ENCODE measurements around the gene RPS19BP1.

The RPS19BP1 gene

GRCh38 chr22:39497429-39497828 is 35.1 kb downstream of the RPS19BP1 start:
- no peak overlapping the region for H3K4me3 ChIP-seq
- H3K36me3 ChIP-seq = no peaks in the 10 kb centered on the region
- H3K4me1 ChIP-seq = peaks cover 24 to 65% (median 40%) of the 10 kb centered on the region in 10 experiments
- no peaks in the 10 kb centered on the region for H4K20me1 ChIP-seq
- no peak overlapping the region; a peak in 1 of 22 replicates for H3K4me2 ChIP-seq
- H3K27me3 ChIP-seq = no peaks in the 10 kb centered on the region
- H3K9ac ChIP-seq = no peak overlapping the region
- TF ChIP-seq Cebpa-rat (IDR thresholded peaks at IDR 0.05) = no peak
- H3K9me3 ChIP-seq (replicated peaks in 1 of 11) = no peaks in the 10 kb centered on the region
- no peak overlapping the region for H3K27ac ChIP-seq

- Histone ChIP-seq H3K9ac (peak overlapping the region in 1 of 11 experiments; percentile 12; a peak in 1 of 22 replicates), H3K9me3 (replicated peaks in 1 of 11) (no peaks in the 10 kb centered on the region), H3K4me3 (no peak overlapping the region), H3K27me3 (no peaks in the 10 kb centered on the region), H3K4me1 (peaks cover 20 to 61% (median 39%) of the 10 kb centered on the region in 10 experiments), H3K27ac (peak overlapping the region in 3 of 11 experiments; percentile 38 to 74 (median 52); a peak in 4 of 22 replicates), H3K36me3 (no peaks in the 10 kb centered on the region), H3K4me2 (peak overlapping the region in 5 of 11 experiments; percentile 22 to 87 (median 42); a peak in 7 of 22 replicates), H4K20me1 (no peaks in the 10 kb centered on the region)
- TF ChIP-seq Cebpa-rat (IDR thresholded peaks at IDR 0.05) = no peak
Observed at GRCh38 chr22:39496131-39496838, 36.3 kb downstream of the RPS19BP1 start.

GRCh38 chr22:39494471-39495120 is 38.0 kb downstream of the RPS19BP1 start:
- Histone ChIP-seq H3K9ac (peak overlapping the region in 8 of 11 experiments; percentile 6 to 58 (median 23); a peak in 8 of 22 replicates), H3K4me3 (no peak overlapping the region), H3K4me2 (peak overlapping the region in 9 of 11 experiments; percentile 0 to 87 (median 70); a peak in 16 of 22 replicates), H3K4me1 (peaks cover 28 to 68% (median 44%) of the 10 kb centered on the region in 10 experiments), H4K20me1 (no peaks in the 10 kb centered on the region), H3K9me3 (replicated peaks in 1 of 11) (no peaks in the 10 kb centered on the region), H3K36me3 (no peaks in the 10 kb centered on the region), H3K27me3 (no peaks in the 10 kb centered on the region), H3K27ac (peak overlapping the region in 9 of 11 experiments; percentile 22 to 85 (median 52); a peak in 17 of 22 replicates)
- TF ChIP-seq Cebpa-rat (IDR thresholded peaks at IDR 0.05) = no peak

GRCh38 chr22:39493759-39494158 is 38.8 kb downstream of the RPS19BP1 start:
- Histone ChIP-seq H3K9ac (peak overlapping the region in 3 of 11 experiments; percentile 23 to 58 (median 37); a peak in 2 of 22 replicates), H3K4me2 (peak overlapping the region in 4 of 11 experiments; percentile 70 to 87 (median 80); a peak in 7 of 22 replicates), H3K36me3 (no peaks in the 10 kb centered on the region; a peak in 1 of 22 replicates), H3K4me1 (peaks cover 32 to 73% (median 49%) of the 10 kb centered on the region in 10 experiments), H3K27ac (peak overlapping the region in 3 of 11 experiments; percentile 52 to 85 (median 74); a peak in 4 of 22 replicates), H4K20me1 (no peaks in the 10 kb centered on the region), H3K27me3 (no peaks in the 10 kb centered on the region), H3K4me3 (no peak overlapping the region), H3K9me3 (replicated peaks in 1 of 11) (no peaks in the 10 kb centered on the region)
- TF ChIP-seq Cebpa-rat (IDR thresholded peaks at IDR 0.05) = no peak

- Histone ChIP-seq H3K4me1 (peaks cover 32 to 72% (median 49%) of the 10 kb centered on the region in 10 experiments), H4K20me1 (no peaks in the 10 kb centered on the region), H3K27ac (no peak overlapping the region), H3K9ac (no peak overlapping the region), H3K36me3 (peaks cover 0 to 10% (median 0%) of the 10 kb centered on the region in 11 experiments; a peak in 7 of 22 replicates), H3K4me2 (no peak overlapping the region), H3K4me3 (no peak overlapping the region), H3K27me3 (no peaks in the 10 kb centered on the region), H3K9me3 (replicated peaks in 1 of 11) (no peaks in the 10 kb centered on the region)
- no peak for TF ChIP-seq Cebpa-rat (IDR thresholded peaks at IDR 0.05)
Observed at GRCh38 chr22:39492186-39492585, 40.4 kb downstream of the RPS19BP1 start.

GRCh38 chr22:39491696-39492095 is 40.9 kb downstream of the RPS19BP1 start:
- H4K20me1 ChIP-seq = no peaks in the 10 kb centered on the region
- no peaks in the 10 kb centered on the region for H3K9me3 ChIP-seq (replicated peaks in 1 of 11)
- H3K27me3 ChIP-seq = no peaks in the 10 kb centered on the region
- H3K9ac ChIP-seq = peak overlapping the region in 4 of 11 experiments; percentile 10 to 52 (median 37); a peak in 3 of 22 replicates
- no peak for TF ChIP-seq Cebpa-rat (IDR thresholded peaks at IDR 0.05)
- peak overlapping the region in 2 of 11 experiments; percentile 17 to 47; a peak in 4 of 22 replicates for H3K27ac ChIP-seq
- H3K36me3 ChIP-seq = peaks cover 0 to 10% (median 0%) of the 10 kb centered on the region in 11 experiments; a peak in 7 of 22 replicates
- H3K4me2 ChIP-seq = no peak overlapping the region
- H3K4me1 ChIP-seq = peaks cover 32 to 68% (median 48%) of the 10 kb centered on the region in 10 experiments
- no peak overlapping the region for H3K4me3 ChIP-seq

- peak overlapping the region in 6 of 11 experiments; percentile 16 to 47 (median 27); a peak in 8 of 22 replicates for H3K27ac ChIP-seq
Observed at GRCh38 chr22:39490966-39491680, 41.4 kb downstream of the RPS19BP1 start.

GRCh38 chr22:39490135-39490798 is 42.3 kb downstream of the RPS19BP1 start:
- peak overlapping the region; percentile 49 to 85 (median 71) for H3K4me2 ChIP-seq

More at GRCh38 chr22:39490966-39491680, 41.4 kb downstream of the RPS19BP1 start:
- H3K4me1 ChIP-seq = peaks cover 27 to 63% (median 43%) of the 10 kb centered on the region in 10 experiments
- H4K20me1 ChIP-seq = no peaks in the 10 kb centered on the region
- no peak overlapping the region for H3K4me3 ChIP-seq
- peaks cover 0 to 10% (median 0%) of the 10 kb centered on the region in 11 experiments; a peak in 7 of 22 replicates for H3K36me3 ChIP-seq
- no peaks in the 10 kb centered on the region for H3K27me3 ChIP-seq
- no peaks in the 10 kb centered on the region for H3K9me3 ChIP-seq (replicated peaks in 1 of 11)
- H3K9ac ChIP-seq = peak overlapping the region in 6 of 11 experiments; percentile 10 to 52 (median 32); a peak in 5 of 22 replicates
- peak overlapping the region in 8 of 11 experiments; percentile 22 to 79 (median 50); a peak in 14 of 22 replicates for H3K4me2 ChIP-seq
- TF ChIP-seq Cebpa-rat (IDR thresholded peaks at IDR 0.05) = no peak

More at GRCh38 chr22:39490135-39490798, 42.3 kb downstream of the RPS19BP1 start:
- no peak for TF ChIP-seq Cebpa-rat (IDR thresholded peaks at IDR 0.05)
- Histone ChIP-seq H3K9ac (peak overlapping the region in 5 of 11 experiments; percentile 14 to 52 (median 41); a peak in 4 of 22 replicates), H3K27me3 (no peaks in the 10 kb centered on the region), H3K9me3 (replicated peaks in 1 of 11) (no peaks in the 10 kb centered on the region), H4K20me1 (no peaks in the 10 kb centered on the region), H3K4me3 (peak overlapping the region in 3 of 10 experiments; percentile 23 to 50 (median 46); a peak in 4 of 20 replicates), H3K27ac (peak overlapping the region in 7 of 11 experiments; percentile 25 to 56 (median 40); a peak in 9 of 22 replicates), H3K36me3 (peaks cover 0 to 10% (median 0%) of the 10 kb centered on the region in 11 experiments; a peak in 7 of 22 replicates), H3K4me1 (peaks cover 24 to 54% (median 38%) of the 10 kb centered on the region in 10 experiments)

Measured in BLaER1 treated with 17β-estradiol and CSF1 and Interleukin-3, amounts not matched to agents 10 nM and 100 nM (cell line).